ENCODE data around the gene DHDDS. TPM values are rescaled to one million over a fixed set of nuclear protein-coding genes. Genes with fewer than 3 reads are reported as not detected.

Gene DHDDS
- total RNA-seq, 1 donor from 2014 or later: 23.7 TPM

DNA sequence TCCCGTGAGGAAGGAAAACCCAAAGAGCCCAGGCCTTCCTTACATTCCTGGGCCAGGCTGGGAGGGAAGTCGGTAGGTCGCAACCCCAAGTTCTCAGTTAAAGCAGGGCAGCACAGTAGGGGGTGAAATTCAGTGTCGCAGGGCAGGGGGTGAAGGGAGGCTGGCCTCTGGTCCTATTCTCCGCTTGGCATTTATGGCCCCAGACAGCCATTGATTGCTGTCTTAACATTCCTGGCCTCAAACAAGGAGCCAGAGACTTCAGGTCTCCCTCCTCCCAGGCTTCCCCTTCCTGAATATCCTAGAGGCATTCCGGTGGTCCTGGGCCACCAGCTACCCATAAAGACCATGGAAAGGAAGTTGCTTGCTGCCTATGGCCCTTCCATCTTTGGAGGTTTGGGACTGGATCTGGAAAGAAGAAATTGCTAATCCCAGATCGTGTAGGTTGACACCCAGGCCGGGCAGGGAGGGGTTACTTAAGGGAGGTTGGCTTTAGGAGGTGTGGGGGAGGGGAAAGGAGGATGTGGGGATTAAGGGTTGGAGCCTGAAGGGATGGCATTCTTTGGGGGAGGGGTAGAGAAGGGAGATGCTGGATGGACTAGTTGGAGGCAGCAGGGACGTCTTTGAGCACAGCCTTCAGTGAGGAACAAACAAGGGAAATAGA is 19.8 kb upstream of the DHDDS start:
- intact Hi-C loops (cut with DNase I): no loop called here
- DNase-seq: no peak
- no peak for ATAC-seq (ENCODE audit: poor library complexity)

GRCh38 chr1:26413031-26413430 is 19.1 kb upstream of the DHDDS start:
- ATAC-seq (ENCODE audit: poor library complexity) (no peak), DNase-seq (no peak)
- intact Hi-C loops (cut with DNase I): no loop called here

- ATAC-seq (ENCODE audit: poor library complexity) (peak; percentile 80), DNase-seq (peak; percentile 81)
- intact Hi-C loops (cut with DNase I): loop anchor here (5.0 kb wide), 1 partner anchor 310 kb away; no protein-coding TSS in a partner anchor
Observed at GRCh38 chr1:26417111-26417759, 14.9 kb upstream of the DHDDS start.

DNA sequence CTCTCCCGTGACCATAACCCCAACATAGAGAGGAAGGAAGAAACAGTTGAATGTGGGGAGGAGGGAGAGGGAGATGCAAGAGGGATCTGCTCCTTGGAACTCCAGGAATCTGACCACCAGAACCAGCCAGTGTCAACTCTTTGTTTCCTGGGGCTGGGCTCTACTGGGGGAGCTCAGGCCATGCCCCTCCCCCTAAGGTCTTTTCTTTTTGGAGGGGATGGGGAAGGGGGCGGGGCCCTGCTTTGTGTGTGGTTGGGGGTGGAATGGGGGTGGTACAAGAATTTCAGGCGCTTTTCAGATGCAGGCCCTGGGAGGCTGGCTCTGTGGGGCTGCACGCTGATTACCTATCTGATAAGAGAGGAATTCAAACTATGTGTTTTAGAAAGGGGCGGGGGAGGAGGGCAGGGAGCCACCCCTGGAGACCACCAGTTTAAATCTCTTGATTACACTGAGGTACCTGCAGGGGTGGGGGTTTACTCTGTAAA is 13.2 kb upstream of the DHDDS start:
- intact Hi-C loops (cut with DNase I): loop anchor here (5.0 kb wide), 1 partner anchor 312 kb away; no protein-coding TSS in a partner anchor
- DNase-seq: no peak
- no peak for ATAC-seq (ENCODE audit: poor library complexity)

- DNase-seq (no peak), ATAC-seq (ENCODE audit: poor library complexity) (no peak)
- intact Hi-C loops (cut with DNase I): loop anchor here (5.0 kb wide), 1 partner anchor 312 kb away; no protein-coding TSS in a partner anchor
Observed at GRCh38 chr1:26419494-26419893, 12.6 kb upstream of the DHDDS start.

- DNase-seq (no peak), ATAC-seq (ENCODE audit: poor library complexity) (no peak)
- intact Hi-C loops (cut with DNase I): no loop called here
Observed at GRCh38 chr1:26429721-26430120, 2.4 kb upstream of the DHDDS start.

GRCh38 chr1:26432793-26433192 is 672 bp downstream of the DHDDS start:
- ATAC-seq (ENCODE audit: poor library complexity) (no peak), DNase-seq (no peak)
- intact Hi-C loops (cut with DNase I): no loop called here

- intact Hi-C loops (cut with DNase I): no loop called here
- no peak for DNase-seq
- ATAC-seq (ENCODE audit: poor library complexity): no peak
Observed at GRCh38 chr1:26434161-26434752, 2.1 kb downstream of the DHDDS start.

GRCh38 chr1:26438041-26438440 is 5.9 kb downstream of the DHDDS start:
- ATAC-seq (ENCODE audit: poor library complexity) (no peak), DNase-seq (no peak)
- intact Hi-C loops (cut with DNase I): no loop called here

- DNase-seq: no peak
- no peak for ATAC-seq (ENCODE audit: poor library complexity)
- intact Hi-C loops (cut with DNase I): no loop called here
Observed at GRCh38 chr1:26440259-26440658, 8.1 kb downstream of the DHDDS start.

DNA sequence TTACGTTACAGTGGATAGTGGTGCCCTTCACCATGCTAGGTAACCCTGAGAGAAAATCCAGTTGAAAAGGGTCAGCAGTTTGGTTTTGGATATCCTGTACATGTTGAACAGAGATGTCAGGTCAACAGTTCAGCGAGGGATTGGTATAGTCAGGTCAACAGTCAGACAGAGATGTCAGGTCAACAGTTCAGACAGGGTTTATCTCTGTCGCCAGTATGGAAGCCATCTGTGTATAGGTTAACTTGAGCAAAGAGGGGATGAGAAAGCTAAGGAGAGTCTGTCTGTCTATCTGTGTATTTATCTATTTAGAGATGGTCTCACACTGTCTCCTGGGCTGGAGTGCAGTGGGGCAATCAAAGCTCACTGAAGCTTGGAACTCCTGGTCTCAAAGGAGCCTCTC is 17.7 kb downstream of the DHDDS start:
- DNase-seq: no peak
- intact Hi-C loops (cut with DNase I): no loop called here
- ATAC-seq (ENCODE audit: poor library complexity): no peak

- intact Hi-C loops (cut with DNase I): no loop called here
- no peak for DNase-seq
Observed at GRCh38 chr1:26450908-26451307, 18.8 kb downstream of the DHDDS start.

DNA sequence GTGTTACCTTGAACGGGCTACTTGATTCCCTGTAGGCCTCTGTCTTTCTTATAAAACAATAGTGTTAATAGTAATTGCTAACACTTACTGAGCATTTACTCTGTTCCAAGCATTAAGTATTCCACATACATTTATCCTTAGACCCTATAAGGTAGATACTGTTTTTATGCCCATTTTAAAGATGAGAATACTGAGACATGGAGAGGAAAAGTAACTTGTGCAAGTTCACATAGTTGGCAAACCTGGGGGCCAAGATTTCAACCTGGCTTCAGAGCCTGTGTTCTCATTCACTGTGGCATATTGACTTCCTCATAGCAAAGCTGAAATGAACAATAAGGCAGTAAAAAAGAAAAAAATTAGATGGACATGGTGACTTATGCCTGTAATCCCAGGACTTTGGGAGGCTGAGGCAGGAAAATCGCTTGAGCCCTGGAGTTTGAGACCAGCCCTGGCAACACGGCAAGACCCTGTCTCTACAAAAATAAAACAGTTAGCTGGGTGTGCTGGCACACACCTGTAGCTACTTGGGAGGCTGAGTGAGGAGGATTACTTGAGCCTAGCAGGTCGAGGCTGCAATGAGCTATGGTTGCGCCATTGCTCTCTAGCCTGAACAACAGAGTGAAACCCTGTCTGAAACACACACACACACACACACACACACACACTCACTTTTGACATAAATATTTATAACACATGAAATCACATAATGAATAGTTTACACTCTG is 20.5 kb downstream of the DHDDS start:
- intact Hi-C loops (cut with DNase I): no loop called here
- no peak for ATAC-seq (ENCODE audit: poor library complexity)

More at GRCh38 chr1:26450908-26451307, 18.8 kb downstream of the DHDDS start:
- ATAC-seq (ENCODE audit: poor library complexity): no peak

GRCh38 chr1:26459148-26459547 is 27.0 kb downstream of the DHDDS start:
- peak; percentile 29 for ATAC-seq (ENCODE audit: poor library complexity)
- no peak for DNase-seq
- intact Hi-C loops (cut with DNase I): no loop called here

More for the DNA sequence above, 20.5 kb downstream of the DHDDS start:
- no peak for DNase-seq

DNA sequence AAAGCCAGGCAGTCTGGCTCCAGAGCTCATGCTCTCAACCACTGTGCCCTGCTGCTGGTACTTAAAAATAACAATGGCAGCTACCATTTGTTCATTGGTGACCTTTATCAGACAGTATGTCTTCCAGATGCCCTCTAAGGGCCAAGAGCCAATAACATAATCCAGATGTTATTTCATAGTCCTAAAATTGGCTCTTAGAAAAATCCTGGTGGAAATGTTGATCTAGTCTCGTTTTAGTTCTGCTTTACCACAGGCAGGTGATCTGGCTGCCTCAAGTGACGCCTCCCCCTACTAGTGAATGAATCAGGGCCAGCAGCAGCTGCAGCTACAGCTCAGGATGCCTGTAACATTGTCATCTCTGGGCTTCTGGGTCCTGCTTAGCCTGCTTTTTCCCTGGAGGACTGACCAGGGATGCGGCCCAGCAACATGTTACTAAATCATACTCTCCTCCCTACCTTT is 27.5 kb downstream of the DHDDS start:
- ATAC-seq (ENCODE audit: poor library complexity) (peak; percentile 92), DNase-seq (no peak)
- intact Hi-C loops (cut with DNase I): no loop called here

DNA sequence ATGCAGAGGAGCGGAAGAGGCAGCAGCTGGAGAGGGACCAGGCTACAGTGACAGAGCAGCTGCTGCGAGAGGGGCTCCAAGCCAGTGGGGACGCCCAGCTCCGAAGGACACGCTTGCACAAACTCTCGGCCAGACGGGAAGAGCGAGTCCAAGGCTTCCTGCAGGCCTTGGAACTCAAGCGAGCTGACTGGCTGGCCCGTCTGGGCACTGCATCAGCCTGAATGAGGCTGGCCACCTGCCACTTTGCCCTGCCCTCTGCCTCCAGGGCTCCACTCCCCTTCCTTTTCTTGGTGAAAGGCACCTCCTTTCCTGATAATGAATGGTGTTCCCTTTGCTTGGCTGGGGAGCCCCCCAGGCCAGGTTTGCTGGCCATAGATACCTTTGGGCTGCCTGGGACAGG is 36.8 kb downstream of the DHDDS start:
- no peak for ATAC-seq (ENCODE audit: poor library complexity)
- peak; percentile 50 for DNase-seq
- intact Hi-C loops (cut with DNase I): no loop called here

DNA sequence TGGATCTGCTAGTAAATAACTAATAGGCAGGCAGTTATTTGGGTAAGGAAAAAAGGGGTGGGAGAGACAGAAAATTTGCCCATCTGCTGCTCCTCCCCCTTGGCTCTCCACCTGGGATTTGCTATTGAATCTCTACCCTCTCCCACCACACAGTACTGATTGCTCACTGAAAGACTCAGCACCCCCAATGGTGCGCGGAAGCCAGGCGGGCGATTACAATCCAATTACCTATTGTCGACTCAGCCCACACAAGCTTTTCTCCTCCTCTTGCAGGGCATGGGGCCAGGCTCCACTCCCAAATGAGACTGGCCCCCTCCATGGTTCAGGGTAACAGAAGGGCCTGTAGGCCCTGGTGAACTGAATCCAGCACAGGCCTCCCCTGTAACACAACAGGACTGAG is 37.4 kb downstream of the DHDDS start:
- intact Hi-C loops (cut with DNase I): no loop called here

GRCh38 chr1:26470878-26471497 is 38.9 kb downstream of the DHDDS start:
- no peak for ATAC-seq (ENCODE audit: poor library complexity)
- no peak for DNase-seq
- intact Hi-C loops (cut with DNase I): no loop called here

More for the DNA sequence above, 37.4 kb downstream of the DHDDS start:
- no peak for ATAC-seq (ENCODE audit: poor library complexity)
- no peak for DNase-seq
